ENCODE data around the gene CCDC14. TPM values are rescaled to one million over a fixed set of nuclear protein-coding genes. Genes with fewer than 3 reads are reported as not detected.

The CCDC14 gene
- total and polyA plus RNA-seq, 9 of the 15 experiments (the other 6 are each of a cell fraction or from before 2014, with no cell fraction given), result 18.6 to 107 (median 57.3) TPM

DNA sequence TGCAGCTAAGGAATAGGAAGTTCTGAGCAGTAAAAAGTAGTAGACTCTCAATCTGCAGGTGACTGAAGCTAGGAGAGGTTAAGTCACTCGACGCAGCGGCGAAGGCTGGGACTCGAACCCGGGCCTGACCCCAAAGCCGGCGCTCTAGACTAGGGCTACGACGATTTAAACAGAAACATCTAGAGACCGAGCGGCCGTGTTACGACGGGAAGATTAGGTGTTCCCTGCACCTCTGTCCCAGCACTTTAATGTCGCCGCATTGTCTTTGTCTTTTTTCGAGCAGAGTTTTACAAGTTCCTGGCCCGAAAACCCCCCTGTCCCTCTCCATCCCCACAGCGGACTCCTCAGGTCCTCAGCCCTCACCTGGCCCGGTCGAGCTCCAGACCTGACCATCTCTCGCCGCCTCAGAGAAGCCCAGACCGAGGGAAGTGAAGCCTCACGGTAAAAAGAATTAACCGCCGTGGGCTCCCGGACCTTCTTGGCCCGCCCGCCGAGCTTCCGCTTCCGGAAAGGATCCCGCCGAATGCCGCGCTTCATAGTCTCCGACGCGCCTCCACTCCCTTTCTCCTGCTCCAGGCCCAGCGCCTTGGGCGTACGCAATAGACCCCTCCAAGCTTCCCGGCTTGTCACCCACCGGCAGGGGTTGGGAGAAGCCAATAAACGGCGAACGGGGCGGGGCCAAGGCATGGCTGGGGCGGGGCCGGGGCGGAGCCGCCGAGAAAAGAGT, at the start of gene CCDC14 (continued):
- TF ChIP-seq, protein P1, sequence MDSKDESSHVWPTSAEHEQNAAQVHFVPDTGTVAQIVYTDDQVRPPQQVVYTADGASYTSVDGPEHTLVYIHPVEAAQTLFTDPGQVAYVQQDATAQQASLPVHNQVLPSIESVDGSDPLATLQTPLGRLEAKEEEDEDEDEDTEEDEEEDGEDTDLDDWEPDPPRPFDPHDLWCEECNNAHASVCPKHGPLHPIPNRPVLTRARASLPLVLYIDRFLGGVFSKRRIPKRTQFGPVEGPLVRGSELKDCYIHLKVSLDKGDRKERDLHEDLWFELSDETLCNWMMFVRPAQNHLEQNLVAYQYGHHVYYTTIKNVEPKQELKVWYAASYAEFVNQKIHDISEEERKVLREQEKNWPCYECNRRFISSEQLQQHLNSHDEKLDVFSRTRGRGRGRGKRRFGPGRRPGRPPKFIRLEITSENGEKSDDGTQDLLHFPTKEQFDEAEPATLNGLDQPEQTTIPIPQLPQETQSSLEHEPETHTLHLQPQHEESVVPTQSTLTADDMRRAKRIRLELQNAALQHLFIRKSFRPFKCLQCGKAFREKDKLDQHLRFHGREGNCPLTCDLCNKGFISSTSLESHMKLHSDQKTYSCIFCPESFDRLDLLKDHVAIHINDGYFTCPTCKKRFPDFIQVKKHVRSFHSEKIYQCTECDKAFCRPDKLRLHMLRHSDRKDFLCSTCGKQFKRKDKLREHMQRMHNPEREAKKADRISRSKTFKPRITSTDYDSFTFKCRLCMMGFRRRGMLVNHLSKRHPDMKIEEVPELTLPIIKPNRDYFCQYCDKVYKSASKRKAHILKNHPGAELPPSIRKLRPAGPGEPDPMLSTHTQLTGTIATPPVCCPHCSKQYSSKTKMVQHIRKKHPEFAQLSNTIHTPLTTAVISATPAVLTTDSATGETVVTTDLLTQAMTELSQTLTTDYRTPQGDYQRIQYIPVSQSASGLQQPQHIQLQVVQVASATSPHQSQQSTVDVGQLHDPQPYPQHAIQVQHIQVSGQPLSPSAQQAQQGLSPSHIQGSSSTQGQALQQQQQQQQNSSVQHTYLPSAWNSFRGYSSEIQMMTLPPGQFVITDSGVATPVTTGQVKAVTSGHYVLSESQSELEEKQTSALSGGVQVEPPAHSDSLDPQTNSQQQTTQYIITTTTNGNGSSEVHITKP (IDR thresholded peaks at IDR 0.05; ENCODE audit: partially characterized antibody), result peak; percentile 68
- TF ChIP-seq MYBL2 (IDR thresholded peaks at IDR 0.05; ENCODE audit: low read depth) (peak; percentile 53; the same call in 1 of the 2 replicates), MYBL2 (CRISPR knock-in tag; IDR thresholded peaks at IDR 0.05; ENCODE audit: borderline replicate concordance) (no peak), KDM5B (IDR thresholded peaks at IDR 0.05; ENCODE audit: insufficient replicate concordance, low read depth, low read length) (peak; percentile 86), RCOR1 (IDR thresholded peaks at IDR 0.05; ENCODE audit: borderline replicate concordance in 1 of 2, low read depth in 2 of 2, low read length in 2 of 2) (0 out of 4 replicates have a peak, but pooled peaks of 1 of the 2 experiments have one; percentile 18), POLR2AphosphoS5 (IDR thresholded peaks at IDR 0.05; ENCODE audit: control insufficient read depth, insufficient read depth, low read depth, low read length) (peak; percentile 77), ZNF232 (CRISPR knock-in tag; IDR thresholded peaks at IDR 0.05) (no peak), ETV1 (tag; conservative IDR thresholded peaks at IDR 0.05; ENCODE audit: low read depth) (peak; percentile 54; the same call in 1 of the 2 replicates), SIN3A (IDR thresholded peaks at IDR 0.05; ENCODE audit: borderline replicate concordance in 2 of 2, control insufficient read depth in 1 of 2, low read depth in 2 of 2, low read length in 2 of 2) (no peak; a peak in 1 of 4 replicates), RBBP5 (IDR thresholded peaks at IDR 0.05; ENCODE audit: borderline replicate concordance, insufficient read depth, low read length, poor library complexity, severe bottlenecking) (peak; percentile 65)
- TF ChIP-seq, protein P2, sequence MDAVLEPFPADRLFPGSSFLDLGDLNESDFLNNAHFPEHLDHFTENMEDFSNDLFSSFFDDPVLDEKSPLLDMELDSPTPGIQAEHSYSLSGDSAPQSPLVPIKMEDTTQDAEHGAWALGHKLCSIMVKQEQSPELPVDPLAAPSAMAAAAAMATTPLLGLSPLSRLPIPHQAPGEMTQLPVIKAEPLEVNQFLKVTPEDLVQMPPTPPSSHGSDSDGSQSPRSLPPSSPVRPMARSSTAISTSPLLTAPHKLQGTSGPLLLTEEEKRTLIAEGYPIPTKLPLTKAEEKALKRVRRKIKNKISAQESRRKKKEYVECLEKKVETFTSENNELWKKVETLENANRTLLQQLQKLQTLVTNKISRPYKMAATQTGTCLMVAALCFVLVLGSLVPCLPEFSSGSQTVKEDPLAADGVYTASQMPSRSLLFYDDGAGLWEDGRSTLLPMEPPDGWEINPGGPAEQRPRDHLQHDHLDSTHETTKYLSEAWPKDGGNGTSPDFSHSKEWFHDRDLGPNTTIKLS (IDR thresholded peaks at IDR 0.05; ENCODE audit: borderline replicate concordance, low read depth), result no peak
- TF ChIP-seq, protein P3, sequence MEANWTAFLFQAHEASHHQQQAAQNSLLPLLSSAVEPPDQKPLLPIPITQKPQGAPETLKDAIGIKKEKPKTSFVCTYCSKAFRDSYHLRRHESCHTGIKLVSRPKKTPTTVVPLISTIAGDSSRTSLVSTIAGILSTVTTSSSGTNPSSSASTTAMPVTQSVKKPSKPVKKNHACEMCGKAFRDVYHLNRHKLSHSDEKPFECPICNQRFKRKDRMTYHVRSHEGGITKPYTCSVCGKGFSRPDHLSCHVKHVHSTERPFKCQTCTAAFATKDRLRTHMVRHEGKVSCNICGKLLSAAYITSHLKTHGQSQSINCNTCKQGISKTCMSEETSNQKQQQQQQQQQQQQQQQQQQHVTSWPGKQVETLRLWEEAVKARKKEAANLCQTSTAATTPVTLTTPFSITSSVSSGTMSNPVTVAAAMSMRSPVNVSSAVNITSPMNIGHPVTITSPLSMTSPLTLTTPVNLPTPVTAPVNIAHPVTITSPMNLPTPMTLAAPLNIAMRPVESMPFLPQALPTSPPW (CRISPR knock-in tag; IDR thresholded peaks at IDR 0.05), result 0 out of 2 replicates have a peak, but pooled peaks have one; percentile 23
